ENCODE results near the gene ZNF546.

The ZNF546 gene

DNA sequence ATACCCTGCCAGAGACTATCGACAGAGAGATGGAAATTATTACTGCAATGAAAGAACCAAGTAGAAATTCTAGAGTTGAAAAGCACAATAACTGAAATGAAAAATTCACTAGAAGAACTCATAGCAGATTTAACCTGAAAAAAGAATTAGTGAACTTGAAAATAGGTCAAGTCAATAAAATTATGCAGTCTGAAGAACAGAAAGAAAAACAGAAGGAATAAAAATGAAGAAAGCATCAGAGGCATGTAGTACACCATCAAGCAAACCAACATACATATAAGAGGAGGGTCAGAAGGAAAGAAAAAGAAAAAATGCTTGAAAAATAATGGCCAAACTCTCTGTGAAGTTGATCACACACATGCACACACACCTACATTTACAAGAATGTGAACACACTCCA lies 62.8 kb downstream of the ZNF546 start:
- H3K27ac ChIP-seq (ENCODE audit: low read length) = no peak overlapping the region
- peaks cover 15% of the 10 kb centered on the region for H3K9me3 ChIP-seq (ENCODE audit: insufficient read depth, low read length, severe bottlenecking)
- no peak overlapping the region for H3K4me3 ChIP-seq (ENCODE audit: low read depth in 1 of 2, low read length in 2 of 2)
- H3K9ac ChIP-seq (ENCODE audit: low read depth, low read length) = no peak overlapping the region
- H3K36me3 ChIP-seq (ENCODE audit: insufficient read depth, low read length) = no peaks in the 10 kb centered on the region; the same call in 1 of the 2 replicates
- no peak overlapping the region for H2AFZ ChIP-seq (ENCODE audit: low read depth, low read length)
- H3K79me2 ChIP-seq (ENCODE audit: insufficient read depth, low read length) = peaks cover 20% of the 10 kb centered on the region
- no peaks in the 10 kb centered on the region for H4K20me1 ChIP-seq (ENCODE audit: insufficient read depth, low read length)
- H3K4me1 ChIP-seq (ENCODE audit: insufficient read depth, low read length) = peaks cover 21% of the 10 kb centered on the region
- H3K27me3 ChIP-seq (ENCODE audit: insufficient read depth, low read length, poor library complexity) = no peaks in the 10 kb centered on the region
- H3K4me2 ChIP-seq (ENCODE audit: insufficient read depth, low read length) = no peak overlapping the region
- TF ChIP-seq CTCF (IDR thresholded peaks at IDR 0.05; ENCODE audit: borderline replicate concordance, extremely low read depth, low read length, poor library complexity, severe bottlenecking) (no peak), EZH2 (IDR thresholded peaks at IDR 0.05; ENCODE audit: borderline replicate concordance, low read depth, low read length, severe bottlenecking) (no peak)
- ATAC-seq (ENCODE audit: insufficient read depth, low read depth) (no peak), DNase-seq (no peak)

DNA sequence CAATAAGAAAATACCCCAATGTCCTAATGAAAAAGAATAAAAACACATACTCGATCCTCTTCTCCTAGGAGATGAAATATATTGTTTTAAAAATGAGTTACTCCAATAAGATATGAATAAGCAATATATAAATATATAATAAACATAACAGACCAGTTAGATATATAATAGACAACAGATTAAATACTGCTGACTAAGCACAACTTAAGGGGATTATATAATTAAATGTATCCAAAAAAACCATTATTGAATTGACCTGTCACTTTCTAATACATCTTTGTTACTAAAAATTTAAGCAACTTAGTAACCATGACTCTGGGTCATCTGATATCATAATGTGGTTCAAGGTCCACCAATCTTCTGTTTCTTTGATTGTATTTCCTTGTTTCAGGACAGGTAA lies 73.2 kb downstream of the ZNF546 start:
- TF ChIP-seq EZH2 (IDR thresholded peaks at IDR 0.05; ENCODE audit: borderline replicate concordance, low read depth, low read length, severe bottlenecking) (no peak), CTCF (IDR thresholded peaks at IDR 0.05; ENCODE audit: borderline replicate concordance, extremely low read depth, low read length, poor library complexity, severe bottlenecking) (no peak)
- H3K4me2 ChIP-seq (ENCODE audit: insufficient read depth, low read length) = no peak overlapping the region
- H3K4me3 ChIP-seq (ENCODE audit: low read depth in 1 of 2, low read length in 2 of 2) = no peak overlapping the region
- H3K36me3 ChIP-seq (ENCODE audit: insufficient read depth, low read length) = peaks cover 23% of the 10 kb centered on the region
- no peak overlapping the region for H3K9ac ChIP-seq (ENCODE audit: low read depth, low read length)
- H2AFZ ChIP-seq (ENCODE audit: low read depth, low read length) = no peak overlapping the region
- no peak for DNase-seq
- no peaks in the 10 kb centered on the region for H4K20me1 ChIP-seq (ENCODE audit: insufficient read depth, low read length)
- H3K4me1 ChIP-seq (ENCODE audit: insufficient read depth, low read length) = no peaks in the 10 kb centered on the region
- no peak overlapping the region for H3K27ac ChIP-seq (ENCODE audit: low read length)
- H3K27me3 ChIP-seq (ENCODE audit: insufficient read depth, low read length, poor library complexity) = no peaks in the 10 kb centered on the region
- no peaks in the 10 kb centered on the region for H3K79me2 ChIP-seq (ENCODE audit: insufficient read depth, low read length)
- no peak for ATAC-seq (ENCODE audit: insufficient read depth, low read depth)
- peaks cover 7% of the 10 kb centered on the region for H3K9me3 ChIP-seq (ENCODE audit: insufficient read depth, low read length, severe bottlenecking)
